HG03521 (cell line): ENCODE measurements around the gene AVPI1.
"Not testable (repeated sequence)": the region's sequence is repeated elsewhere in the genome, so short reads cannot be mapped to it uniquely, and the experiment has no call there.

Experiments used
- ATAC-seq: cut with Tn5 transposase; IDR thresholded peaks from one replicate; pipeline ENCODE4 v1.9.1; 2021; ENCODE audit warnings: mild to moderate bottlenecking, moderate library complexity; ENCODE audit not compliant: unreplicated experiment

AVPI1 gene

DNA sequence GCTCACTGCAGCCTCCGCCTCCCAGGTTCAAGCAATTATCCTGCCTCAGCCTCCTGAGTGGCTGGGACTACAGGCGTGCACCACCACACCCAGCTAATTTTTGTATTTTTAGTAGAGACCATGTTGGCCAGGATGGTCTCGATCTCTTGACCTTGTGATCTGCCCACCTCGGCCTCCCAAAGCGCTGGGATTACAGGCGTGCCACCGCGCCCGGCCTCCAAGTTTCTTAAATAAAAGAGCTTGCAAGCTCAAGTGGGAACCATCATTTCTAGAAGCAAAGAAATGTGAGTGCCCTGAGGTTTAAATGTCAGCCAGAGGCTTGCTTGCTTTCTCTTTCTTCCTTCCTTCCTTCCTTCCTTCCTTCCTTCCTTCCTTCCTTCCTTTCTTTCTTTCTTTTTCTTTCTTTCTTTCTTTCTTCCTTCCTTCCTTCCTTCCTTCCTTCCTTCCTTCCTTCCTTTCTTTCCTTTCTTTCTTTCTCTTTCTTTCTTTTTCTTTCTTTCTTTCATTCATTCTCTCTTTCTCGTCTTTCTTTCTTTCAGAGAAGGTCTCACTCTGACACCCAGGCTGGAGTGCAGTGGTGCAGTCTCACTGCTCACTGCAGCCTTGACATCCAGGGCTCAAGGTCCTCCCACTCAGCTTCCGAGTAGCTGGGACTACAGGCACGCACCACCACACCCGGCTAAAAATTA lies 44.4 kb downstream of the AVPI1 start:
- ATAC-seq = not testable (repeated sequence)

GRCh38 chr10:97640868-97641811 lies 45.9 kb downstream of the AVPI1 start:
- ATAC-seq = peak; percentile 4

DNA sequence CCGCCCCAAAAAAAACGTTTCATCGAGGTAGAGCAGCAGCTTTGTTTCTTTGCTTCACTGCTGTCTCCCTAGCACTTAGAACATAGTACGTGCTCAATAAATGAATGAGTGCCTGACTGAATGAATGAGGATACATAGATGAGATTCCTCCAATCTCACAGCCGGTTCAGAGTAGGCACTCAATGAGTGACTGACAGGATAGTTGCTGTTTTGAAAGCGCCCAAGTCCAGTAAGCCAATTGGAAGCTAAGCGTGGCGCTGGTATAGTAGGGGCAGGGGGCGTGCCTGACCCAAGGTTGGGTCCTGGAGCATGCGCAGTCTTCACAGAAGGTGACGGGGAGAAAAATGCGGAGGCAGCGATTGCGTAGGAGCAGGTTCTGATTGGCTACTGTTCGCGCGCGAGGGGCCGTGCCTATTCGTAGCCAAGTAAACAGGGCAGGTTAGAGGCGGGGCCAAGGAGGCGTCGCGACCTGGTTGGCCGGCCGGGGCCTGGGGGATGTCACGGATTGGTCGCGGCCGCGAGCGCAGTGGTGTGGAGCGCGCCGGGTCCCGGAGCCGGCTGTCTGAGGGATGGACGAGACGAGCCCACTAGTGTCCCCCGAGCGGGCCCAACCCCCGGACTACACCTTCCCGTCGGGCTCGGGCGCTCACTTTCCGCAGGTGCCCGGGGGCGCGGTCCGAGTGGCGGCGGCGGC lies 46.7 kb downstream of the AVPI1 start, which contains the start of gene PI4K2A:
TSS of gene PI4K2A (plus strand) at position 498 of the 694 bp plus-strand sequence. CDS start at position 570, 72 bp downstream.
- peak; percentile 98 for ATAC-seq

GRCh38 chr10:97639090-97639489 lies 48.0 kb downstream of the AVPI1 start:
- not testable (repeated sequence) for ATAC-seq

DNA sequence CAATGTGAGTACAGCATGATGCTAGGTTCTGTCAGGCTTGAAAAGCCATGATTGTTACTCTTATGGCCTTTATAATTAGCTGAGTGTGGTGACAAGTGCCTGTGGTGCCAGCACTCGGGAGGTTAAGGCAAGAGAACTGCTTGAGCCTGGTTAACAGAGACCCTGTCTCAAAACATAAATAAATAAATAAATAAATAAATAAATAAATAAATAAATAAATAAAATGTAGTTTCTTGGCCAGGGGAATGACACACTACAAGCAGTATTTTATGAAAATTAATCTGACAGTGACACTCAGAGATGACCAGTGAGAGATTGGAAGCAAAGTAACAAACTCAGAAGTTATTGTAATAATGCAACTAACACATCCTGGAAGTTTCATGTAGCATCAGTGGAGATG lies 51.5 kb downstream of the AVPI1 start:
- no peak for ATAC-seq

GRCh38 chr10:97633921-97634320 lies 53.1 kb downstream of the AVPI1 start:
- ATAC-seq = no peak

GRCh38 chr10:97632949-97633884 lies 53.8 kb downstream of the AVPI1 start, which contains the start of gene MORN4:
Gene MORN4 (minus strand): TSS chr10:97633500. CDS start chr10:97619653, 13,847 bp downstream.
- peak; percentile 100 for ATAC-seq

GRCh38 chr10:97631098-97631497 lies 55.9 kb downstream of the AVPI1 start:
- ATAC-seq = no peak

DNA sequence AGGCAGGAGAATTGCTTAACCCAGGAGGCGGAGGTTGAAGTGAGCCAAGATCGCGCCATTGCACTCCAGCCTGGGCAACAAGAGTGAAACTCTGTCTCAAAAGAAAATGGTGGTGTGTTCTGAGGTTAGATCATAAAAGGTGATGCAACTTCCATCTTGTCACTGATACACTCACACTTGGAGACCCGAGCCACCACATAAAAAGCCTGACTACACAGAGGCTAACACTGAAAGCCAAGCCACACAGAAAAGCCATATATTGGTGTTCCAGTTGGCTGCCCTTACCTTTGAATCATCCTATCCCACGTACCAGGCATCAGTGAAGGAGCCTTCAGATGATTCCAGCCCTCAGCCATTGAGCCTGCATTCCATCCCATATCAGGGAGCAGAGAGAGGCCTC lies 57.8 kb downstream of the AVPI1 start:
- no peak for ATAC-seq

GRCh38 chr10:97628228-97628627 lies 58.8 kb downstream of the AVPI1 start:
- no peak for ATAC-seq

DNA sequence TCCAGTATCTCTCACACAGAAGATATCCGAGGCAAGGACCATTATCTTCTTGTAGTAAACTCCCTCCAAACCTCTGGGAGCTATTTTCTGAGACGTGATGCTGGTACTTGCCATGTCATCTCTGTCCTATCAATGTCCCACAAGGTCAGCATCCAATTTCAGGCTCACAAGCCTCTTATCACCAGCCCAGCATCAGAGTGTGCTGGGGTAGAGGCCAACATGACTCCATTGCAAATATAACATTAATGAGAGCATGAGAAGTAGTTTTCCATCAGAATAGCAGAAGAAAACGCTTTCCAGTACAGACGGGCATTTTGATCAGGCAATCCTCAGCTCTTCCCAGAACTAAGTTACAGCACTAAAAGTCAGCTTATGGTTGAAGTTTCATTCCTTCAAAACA lies 59.3 kb downstream of the AVPI1 start:
- ATAC-seq = no peak
